Stimulated activated naive B cell treated with anti-CD40 and anti-IgM and Interleukin-4, amounts not matched to agents 10 μg/mL and 1 μg/mL and 100 μg/mL, for 72 hours (primary cell): ENCODE results near the gene SMAD7.

ENCODE experiments used
- ATAC-seq, 2 donors: fragments of 150-1000 bp; cut with Tn5 transposase; replicated peaks; 2 replicates each; pipeline ENCODE4 v1.10.0; 2021; ENCODE audit warnings: moderate library complexity in 1 of 2
- DNase-seq: peaks from one replicate; pipeline ENCODE4 v3.0.0; 2021
- H3K27ac Mint-ChIP-seq: one replicate; pipeline ENCODE4 v1.8.0; 2022; ENCODE audit warnings: mild to moderate bottlenecking, mixed read lengths
- H3K27me3 Mint-ChIP-seq, 2 donors: one replicate each; pipeline ENCODE4 v1.8.0; 2022; ENCODE audit warnings: mixed read lengths in 2 of 2
- H3K36me3 Mint-ChIP-seq, 2 donors: one replicate each; pipeline ENCODE4 v1.8.0; 2022; ENCODE audit warnings: mixed read lengths in 2 of 2, mild to moderate bottlenecking in 1 of 2
- H3K4me1 Mint-ChIP-seq, 2 donors: one replicate each; pipeline ENCODE4 v1.8.0; 2022; ENCODE audit warnings: mixed read lengths in 2 of 2, mild to moderate bottlenecking in 1 of 2
- H3K4me3 Mint-ChIP-seq, 2 donors: one replicate each; pipeline ENCODE4 v1.8.0; 2022; ENCODE audit warnings: mild to moderate bottlenecking in 2 of 2, mixed read lengths in 2 of 2, moderate library complexity in 1 of 2
- H3K9me3 Mint-ChIP-seq, 2 donors: one replicate each; pipeline ENCODE4 v1.8.0; 2022; ENCODE audit warnings: mixed read lengths in 2 of 2, mild to moderate bottlenecking in 1 of 2

SMAD7 gene

DNA sequence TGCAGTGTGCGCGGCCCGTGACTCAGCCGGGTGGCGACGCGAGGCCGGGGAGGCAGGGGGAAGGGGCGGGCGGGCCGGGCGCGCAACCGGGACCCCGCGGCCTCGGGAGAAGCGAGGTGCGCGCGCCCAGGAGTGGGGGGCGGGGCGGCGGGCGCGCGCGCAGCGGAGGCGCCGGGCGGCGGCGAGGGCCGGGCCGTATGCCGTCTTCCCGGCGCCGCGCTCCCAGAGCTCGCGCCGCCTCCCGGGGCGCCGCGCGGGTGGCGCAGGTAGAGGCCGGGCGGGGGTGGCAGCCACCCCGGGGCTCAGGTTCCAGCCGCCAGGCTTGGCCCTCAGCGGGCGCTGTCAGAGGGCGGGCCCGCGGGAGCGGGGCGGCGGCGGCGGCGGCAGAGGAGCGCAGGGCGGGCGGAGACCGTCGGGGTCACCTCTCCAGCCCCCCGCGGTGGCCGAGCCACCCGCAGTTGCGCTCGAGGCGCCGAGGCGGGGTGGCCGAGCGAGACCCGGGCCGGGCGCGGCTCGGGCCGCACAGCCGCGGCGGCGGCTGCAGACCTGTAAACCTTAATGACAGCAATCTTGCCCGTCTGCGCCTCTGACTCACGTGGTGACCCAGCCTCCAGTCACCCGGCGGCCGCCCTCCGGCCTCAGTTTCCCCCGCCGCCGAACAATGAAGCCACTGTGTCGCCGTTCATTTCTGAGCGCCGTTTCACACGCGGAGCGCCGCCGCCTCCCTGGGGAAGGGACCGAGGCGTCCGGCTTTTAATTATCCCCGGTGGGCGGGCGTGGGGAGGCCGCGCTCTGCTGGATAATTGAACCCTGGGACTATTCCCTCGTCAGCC, 25.3 kb upstream of the SMAD7 start:
- peaks cover 13 to 25% of the 10 kb centered on the region in 2 donors for H3K4me1 Mint-ChIP-seq
- DNase-seq (peak; percentile 9), ATAC-seq (peak; percentile 79 to 80)
- H3K27me3 Mint-ChIP-seq = peaks cover 32 to 40% of the 10 kb centered on the region in 2 donors
- H3K36me3 Mint-ChIP-seq = no peaks in the 10 kb centered on the region
- H3K27ac Mint-ChIP-seq = peak overlapping the region; percentile 47
- H3K4me3 Mint-ChIP-seq = peak overlapping the region; percentile 79 to 83
- H3K9me3 Mint-ChIP-seq = no peaks in the 10 kb centered on the region

DNA sequence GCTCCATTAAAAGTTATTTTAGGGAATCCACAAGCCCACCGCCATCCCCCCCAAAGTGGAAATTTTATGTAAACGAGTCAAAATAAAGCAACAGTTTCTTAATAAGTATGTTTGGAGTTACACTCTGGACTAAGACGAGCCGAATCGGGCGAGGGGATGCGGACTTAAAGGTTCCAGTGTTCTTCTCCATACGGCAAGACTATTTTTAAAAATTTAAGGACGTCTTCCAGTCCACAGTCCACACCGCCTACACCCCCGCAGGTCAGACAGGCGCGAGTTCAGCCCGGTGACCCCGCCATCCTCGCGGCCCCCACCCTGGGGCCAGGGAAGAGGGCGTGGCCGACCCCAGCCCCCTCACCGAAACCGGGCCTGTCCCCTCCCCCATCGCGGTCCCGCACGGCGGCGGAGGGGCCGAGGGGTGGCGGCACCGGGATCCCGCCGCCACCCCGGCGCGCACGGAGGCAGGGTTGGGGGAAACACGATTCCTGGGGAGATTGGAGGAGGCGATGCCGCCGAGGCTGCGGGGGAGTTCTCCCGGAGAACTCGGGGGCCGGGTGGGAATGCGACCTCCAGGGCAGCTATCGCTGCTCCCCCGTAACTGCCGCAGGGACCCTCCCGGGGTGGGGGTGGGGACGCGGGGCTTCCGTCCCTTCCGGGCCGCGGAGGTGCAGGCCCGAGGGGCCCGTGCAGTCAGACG, 24.5 kb upstream of the SMAD7 start:
- H3K27ac Mint-ChIP-seq = no peak overlapping the region
- ATAC-seq = peak; percentile 7 to 24
- H3K4me3 Mint-ChIP-seq = peak overlapping the region; percentile 59 to 75
- no peak for DNase-seq
- peaks cover 13 to 25% of the 10 kb centered on the region in 2 donors for H3K4me1 Mint-ChIP-seq
- H3K9me3 Mint-ChIP-seq = no peaks in the 10 kb centered on the region
- H3K27me3 Mint-ChIP-seq = peaks cover 32 to 37% of the 10 kb centered on the region in 2 donors
- no peaks in the 10 kb centered on the region for H3K36me3 Mint-ChIP-seq

DNA sequence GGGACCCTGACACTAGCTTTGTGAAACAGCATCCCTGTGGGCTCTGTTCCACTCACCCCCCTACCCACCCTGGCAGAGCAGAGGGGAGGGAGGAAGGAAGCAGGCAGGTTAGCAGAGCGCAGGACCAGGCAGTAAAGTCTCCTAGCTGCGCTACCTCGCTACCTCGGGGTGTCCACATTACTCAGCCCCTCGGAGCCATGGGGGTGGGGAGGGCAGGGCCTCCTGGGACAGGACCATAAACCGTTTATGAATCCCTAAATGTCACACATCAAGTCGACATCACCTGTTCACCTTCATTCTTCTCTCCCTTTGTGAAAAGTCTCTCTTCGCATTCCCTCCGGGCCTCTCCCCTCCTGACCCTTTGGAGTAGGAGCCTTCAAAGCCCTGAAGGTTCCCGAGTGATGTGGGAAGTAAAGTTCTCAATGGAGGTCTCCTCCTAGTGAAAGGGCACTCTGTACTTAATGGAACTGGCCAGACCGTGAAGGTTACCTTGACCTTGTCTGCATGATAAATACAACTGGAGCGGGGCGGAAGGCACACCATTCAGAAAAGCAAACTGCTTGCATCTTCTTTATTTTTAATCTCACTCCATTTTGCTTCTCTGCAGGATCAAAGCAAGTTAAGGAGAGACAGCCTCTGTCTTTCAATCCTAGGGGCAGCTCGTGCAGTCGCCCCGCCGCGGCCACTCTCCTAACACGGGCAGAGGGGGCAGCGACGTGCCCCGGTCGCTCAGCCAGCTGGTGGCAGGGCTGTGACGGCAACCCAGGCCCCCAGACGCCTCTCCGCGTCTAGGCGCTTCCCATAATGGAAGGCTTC, 23.7 kb upstream of the SMAD7 start:
- Mint-ChIP-seq H3K36me3 (no peaks in the 10 kb centered on the region), H3K9me3 (no peaks in the 10 kb centered on the region), H3K27me3 (peaks cover 25 to 29% of the 10 kb centered on the region in 2 donors), H3K4me3 (peak overlapping the region; percentile 59 to 75), H3K27ac (no peak overlapping the region), H3K4me1 (peaks cover 11 to 25% of the 10 kb centered on the region in 2 donors)
- ATAC-seq (no peak), DNase-seq (no peak)

- H3K4me1 Mint-ChIP-seq = peaks cover 11 to 25% of the 10 kb centered on the region in 2 donors
- ATAC-seq = no peak
- no peaks in the 10 kb centered on the region for H3K36me3 Mint-ChIP-seq
- H3K27me3 Mint-ChIP-seq = peaks cover 18 to 22% of the 10 kb centered on the region in 2 donors
- H3K9me3 Mint-ChIP-seq = no peaks in the 10 kb centered on the region
- no peak overlapping the region for H3K4me3 Mint-ChIP-seq
- no peak for DNase-seq
- H3K27ac Mint-ChIP-seq = no peak overlapping the region
Observed at GRCh38 chr18:48973731-48974130, 23.0 kb upstream of the SMAD7 start.

- Mint-ChIP-seq H3K9me3 (no peaks in the 10 kb centered on the region), H3K27me3 (peaks cover 0 to 4% of the 10 kb centered on the region in 2 donors), H3K27ac (no peak overlapping the region), H3K36me3 (no peaks in the 10 kb centered on the region), H3K4me3 (no peak overlapping the region), H3K4me1 (no peaks in the 10 kb centered on the region)
- DNase-seq = no peak
- ATAC-seq = no peak
Observed at GRCh38 chr18:48968412-48969215, 17.8 kb upstream of the SMAD7 start.

- H3K36me3 Mint-ChIP-seq = no peaks in the 10 kb centered on the region
- H3K4me3 Mint-ChIP-seq = no peak overlapping the region
- H3K27me3 Mint-ChIP-seq = peaks cover 0 to 6% of the 10 kb centered on the region in 2 donors
- ATAC-seq (no peak), DNase-seq (no peak)
- no peak overlapping the region for H3K27ac Mint-ChIP-seq
- peaks cover 0 to 2% of the 10 kb centered on the region in 2 donors for H3K4me1 Mint-ChIP-seq
- H3K9me3 Mint-ChIP-seq = no peaks in the 10 kb centered on the region
Observed at GRCh38 chr18:48967545-48967944, 16.8 kb upstream of the SMAD7 start.

- Mint-ChIP-seq H3K36me3 (no peaks in the 10 kb centered on the region), H3K27ac (no peak overlapping the region), H3K9me3 (no peaks in the 10 kb centered on the region), H3K27me3 (peaks cover 0 to 10% of the 10 kb centered on the region in 2 donors), H3K4me1 (peaks cover 0 to 5% of the 10 kb centered on the region in 2 donors), H3K4me3 (no peak overlapping the region)
- ATAC-seq = no peak
- DNase-seq = no peak
Observed at GRCh38 chr18:48966523-48966922, 15.8 kb upstream of the SMAD7 start.

DNA sequence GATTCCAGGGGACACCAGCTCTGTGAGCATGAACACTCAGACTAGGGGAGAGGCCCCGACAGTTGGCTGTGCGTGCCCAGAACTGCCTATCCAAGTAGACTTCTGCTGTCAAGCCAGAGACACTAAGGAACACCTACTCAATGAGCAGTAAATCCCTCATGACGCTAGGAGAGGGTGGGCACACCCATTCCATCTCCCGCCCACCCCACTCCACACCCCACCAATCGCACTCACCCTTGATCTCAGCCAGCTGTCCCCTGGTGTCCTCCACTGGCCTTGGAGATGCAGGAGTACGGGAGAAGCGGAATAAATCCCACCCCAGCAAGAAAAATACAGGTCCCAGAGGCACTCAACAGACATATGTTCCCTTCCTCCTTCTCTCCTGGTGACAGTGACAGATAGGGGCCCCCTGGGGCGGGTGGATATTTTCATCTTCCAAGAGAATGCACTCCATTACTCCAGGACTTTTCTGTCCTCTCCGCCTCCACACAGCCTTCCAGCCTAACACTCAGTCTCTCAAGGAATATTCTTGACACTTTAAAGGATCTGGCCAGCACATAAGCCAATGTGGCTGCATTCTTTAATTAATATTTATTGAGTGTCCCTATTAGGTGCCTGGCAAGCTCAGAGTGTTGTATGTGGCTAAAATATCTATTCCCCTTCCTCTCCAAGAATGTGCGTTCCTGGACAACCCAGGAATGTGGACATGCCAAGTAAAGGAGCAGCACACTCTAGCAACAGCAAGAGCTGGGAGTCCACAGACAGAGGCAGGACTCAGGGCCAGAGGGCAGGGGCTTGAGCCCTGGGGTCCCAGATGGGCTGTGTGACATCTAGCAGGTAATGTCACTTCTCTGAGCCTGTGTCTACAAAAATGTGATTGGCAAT, 13.1 kb upstream of the SMAD7 start:
- Mint-ChIP-seq H3K36me3 (no peaks in the 10 kb centered on the region), H3K27me3 (peaks cover 10% of the 10 kb centered on the region in 2 donors), H3K27ac (no peak overlapping the region), H3K4me1 (peaks cover 0 to 5% of the 10 kb centered on the region in 2 donors), H3K9me3 (no peaks in the 10 kb centered on the region), H3K4me3 (no peak overlapping the region)
- DNase-seq (no peak), ATAC-seq (no peak)

- Mint-ChIP-seq H3K27me3 (peaks cover 8 to 10% of the 10 kb centered on the region in 2 donors), H3K4me1 (peaks cover 0 to 5% of the 10 kb centered on the region in 2 donors), H3K36me3 (no peaks in the 10 kb centered on the region), H3K9me3 (no peaks in the 10 kb centered on the region), H3K27ac (no peak overlapping the region), H3K4me3 (no peak overlapping the region)
- ATAC-seq = peak; percentile 39 to 41
- no peak for DNase-seq
Observed at GRCh38 chr18:48962994-48963561, 12.3 kb upstream of the SMAD7 start.

GRCh38 chr18:48962252-48962993, 11.7 kb upstream of the SMAD7 start:
- DNase-seq (no peak), ATAC-seq (no peak)
- Mint-ChIP-seq H3K9me3 (no peaks in the 10 kb centered on the region), H3K36me3 (no peaks in the 10 kb centered on the region), H3K4me3 (no peak overlapping the region), H3K4me1 (peaks cover 0 to 5% of the 10 kb centered on the region in 2 donors), H3K27ac (peak overlapping the region; percentile 72), H3K27me3 (peaks cover 6 to 10% of the 10 kb centered on the region in 2 donors)

DNA sequence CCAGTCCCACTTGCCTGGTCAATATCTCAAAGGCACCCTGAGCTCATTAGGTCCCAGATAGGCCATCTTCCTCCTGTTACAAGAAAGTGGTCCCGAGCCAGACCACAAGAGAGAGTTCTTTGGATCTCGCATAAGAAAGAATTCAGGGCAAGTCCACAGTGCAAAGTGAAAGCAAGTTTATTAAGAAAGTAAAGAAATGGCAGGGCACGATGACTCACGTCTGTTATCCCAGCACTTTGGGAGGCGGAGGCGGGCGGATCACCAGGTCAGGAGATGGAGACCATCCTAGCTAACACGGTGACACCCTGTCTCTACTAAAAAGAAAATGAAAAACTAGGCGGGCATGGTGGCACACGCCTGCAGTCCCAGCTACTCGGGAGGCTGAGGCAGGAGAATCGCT, 10.8 kb upstream of the SMAD7 start:
- Mint-ChIP-seq H3K4me1 (peaks cover 0 to 5% of the 10 kb centered on the region in 2 donors), H3K9me3 (no peaks in the 10 kb centered on the region), H3K27me3 (peaks cover 6 to 10% of the 10 kb centered on the region in 2 donors), H3K4me3 (no peak overlapping the region), H3K36me3 (no peaks in the 10 kb centered on the region), H3K27ac (no peak overlapping the region)
- ATAC-seq (no peak), DNase-seq (no peak)
